DOHH2 (cell line): Measurements from ENCODE around the gene NME7.

ENCODE experiments used
- CTCF ChIP-seq: fragments of 200-600 bp; sonication (generic); IDR thresholded peaks from one replicate; pipeline ENCODE4 v1.5.1; 2014; ENCODE audit warnings: antibody characterized with exemption, mild to moderate bottlenecking, low read depth, low read length; ENCODE audit not compliant: poor library complexity, severe bottlenecking
- EZH2phosphoT487 ChIP-seq: fragments of 200-600 bp; sonication (generic); IDR thresholded peaks from 2 replicates; pipeline ENCODE4 v1.6.1; 2017; ENCODE audit warnings: borderline replicate concordance, mild to moderate bottlenecking, antibody characterized with exemption, low read length, moderate library complexity, mixed read lengths

GRCh38 chr1:169245706-169246105 lies 121.9 kb downstream of the NME7 start:
- no peak for TF ChIP-seq CTCF
- no peak for TF ChIP-seq EZH2phosphoT487
